GM21526 (cell line): Measurements from ENCODE around the gene RIC8B.

Source experiments
- ATAC-seq: cut with Tn5 transposase; IDR thresholded peaks from one replicate; pipeline ENCODE4 v1.9.1; 2021; ENCODE audit warnings: moderate library complexity; ENCODE audit not compliant: unreplicated experiment, low FRiP score

The RIC8B gene

GRCh38 chr12:106926657-106927056 lies 152.2 kb downstream of the RIC8B start:
- ATAC-seq: no peak

DNA sequence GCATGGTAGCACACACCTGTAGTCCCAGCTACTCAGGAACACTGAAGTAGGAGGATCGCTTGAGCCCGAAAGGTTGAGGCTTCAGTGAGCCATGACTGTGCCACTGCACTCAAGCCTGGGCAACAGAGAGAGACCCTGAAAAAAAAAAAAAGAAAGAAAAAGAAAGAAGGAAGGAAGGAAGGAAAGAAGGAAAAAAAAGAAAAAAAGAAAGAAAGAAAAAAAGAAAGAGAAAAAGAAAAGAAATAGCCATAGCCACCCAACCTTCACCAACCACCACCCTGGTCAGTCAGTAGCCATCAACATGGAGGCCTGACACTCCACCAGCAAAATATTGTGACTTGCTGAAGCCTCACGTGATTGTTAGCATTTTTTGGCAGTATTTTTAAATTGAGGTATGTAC lies 159.8 kb downstream of the RIC8B start:
- ATAC-seq: no peak
